ENCODE data around the gene DAB2. TPM values are rescaled to one million over a fixed set of nuclear protein-coding genes. Genes with fewer than 3 reads are reported as not detected.

The DAB2 gene
- total RNA-seq, 1 experiment from 2014 or later = 5.5 TPM

DNA sequence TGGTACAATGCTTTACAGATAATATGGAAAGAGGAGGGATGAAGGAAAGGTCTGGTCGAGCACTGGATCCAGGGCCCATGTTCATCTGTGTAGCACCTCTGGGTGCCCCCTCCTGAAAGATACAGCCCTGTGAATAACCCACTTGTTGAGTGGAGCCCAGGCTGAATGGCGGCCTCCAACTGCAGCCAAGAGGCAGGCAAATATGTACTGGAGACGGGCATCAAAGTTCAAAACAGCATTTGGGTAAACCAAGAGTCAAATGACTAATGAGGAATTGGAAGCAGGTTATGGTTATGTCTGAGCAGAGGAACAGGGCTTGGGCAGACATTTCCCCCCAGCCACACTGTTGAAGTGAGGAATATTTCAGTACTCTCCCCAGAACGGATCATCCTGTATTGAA is 61.6 kb downstream of the DAB2 start:
- Histone ChIP-seq H3K4me2 (ENCODE audit: low read length) (no peak overlapping the region), H3K79me2 (ENCODE audit: insufficient read depth, low read length) (no peaks in the 10 kb centered on the region), H3K4me1 (ENCODE audit: control insufficient read depth in 1 of 2, insufficient read depth in 2 of 2, low read length in 2 of 2) (no peaks in the 10 kb centered on the region), H3K9me2 (ENCODE audit: insufficient read depth) (no peaks in the 10 kb centered on the region), H3K4me3 (replicated peaks in 1 of 2; ENCODE audit: low read depth in 1 of 2, low read length in 2 of 2) (no peak overlapping the region), H2AFZ (ENCODE audit: low read depth, low read length, poor library complexity, severe bottlenecking) (no peak overlapping the region), H3K9ac (ENCODE audit: low read length) (no peak overlapping the region), H3K27me3 (ENCODE audit: insufficient read depth, low read length) (no peaks in the 10 kb centered on the region), H3K9me3 (ENCODE audit: control insufficient read depth in 1 of 2, insufficient read depth in 1 of 2, low read depth in 1 of 2, low read length in 2 of 2) (no peaks in the 10 kb centered on the region), H3K36me3 (ENCODE audit: control insufficient read depth in 1 of 2, insufficient read depth in 2 of 2, low read length in 2 of 2) (no peaks in the 10 kb centered on the region), H3K27ac (ENCODE audit: low read depth, low read length) (no peak overlapping the region), H4K20me1 (ENCODE audit: insufficient read depth) (no peaks in the 10 kb centered on the region)
- BruUV-seq (replicated peaks) = no TSS peak
- DNase-seq (ENCODE audit: low read depth, low spot score) (no peak), ATAC-seq (no peak)
- ChIA-PET CTCF (interaction anchor here (1.4 to 1.6 kb wide), 2 partner anchors 13 to 185 kb away, joined by 3 to 6 read pairs; no protein-coding TSS in a partner anchor), RAD21 (ENCODE audit: low non-redundant PET in 1 of 2, low total read pairs in 2 of 2, uncharacterized antibody in 2 of 2, unreplicated experiment in 2 of 2) (no interaction called here), POLR2A (no interaction called here)
- intact Hi-C loops (cut with micrococcal nuclease) = no loop called here
- no peak for TF ChIP-seq ELF1 (IDR thresholded peaks at IDR 0.05; ENCODE audit: borderline replicate concordance, low read depth)
- no peak for TF ChIP-seq POLR2A (IDR thresholded peaks at IDR 0.05; ENCODE audit: borderline replicate concordance, extremely low read depth, insufficient read depth, insufficient read length)
- TF ChIP-seq EGR1 (IDR thresholded peaks at IDR 0.05; ENCODE audit: low read depth) = no peak
- no peak for TF ChIP-seq YY1 (IDR thresholded peaks at IDR 0.05; ENCODE audit: extremely low read depth, insufficient replicate concordance, low read depth, low read length)
- no peak for TF ChIP-seq SIN3A (IDR thresholded peaks at IDR 0.05; ENCODE audit: low read depth)
- TF ChIP-seq POLR2AphosphoS5 (IDR thresholded peaks at IDR 0.05; ENCODE audit: low read depth, low read length) = no peak
- TF ChIP-seq, protein P1, sequence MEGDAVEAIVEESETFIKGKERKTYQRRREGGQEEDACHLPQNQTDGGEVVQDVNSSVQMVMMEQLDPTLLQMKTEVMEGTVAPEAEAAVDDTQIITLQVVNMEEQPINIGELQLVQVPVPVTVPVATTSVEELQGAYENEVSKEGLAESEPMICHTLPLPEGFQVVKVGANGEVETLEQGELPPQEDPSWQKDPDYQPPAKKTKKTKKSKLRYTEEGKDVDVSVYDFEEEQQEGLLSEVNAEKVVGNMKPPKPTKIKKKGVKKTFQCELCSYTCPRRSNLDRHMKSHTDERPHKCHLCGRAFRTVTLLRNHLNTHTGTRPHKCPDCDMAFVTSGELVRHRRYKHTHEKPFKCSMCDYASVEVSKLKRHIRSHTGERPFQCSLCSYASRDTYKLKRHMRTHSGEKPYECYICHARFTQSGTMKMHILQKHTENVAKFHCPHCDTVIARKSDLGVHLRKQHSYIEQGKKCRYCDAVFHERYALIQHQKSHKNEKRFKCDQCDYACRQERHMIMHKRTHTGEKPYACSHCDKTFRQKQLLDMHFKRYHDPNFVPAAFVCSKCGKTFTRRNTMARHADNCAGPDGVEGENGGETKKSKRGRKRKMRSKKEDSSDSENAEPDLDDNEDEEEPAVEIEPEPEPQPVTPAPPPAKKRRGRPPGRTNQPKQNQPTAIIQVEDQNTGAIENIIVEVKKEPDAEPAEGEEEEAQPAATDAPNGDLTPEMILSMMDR (IDR thresholded peaks at IDR 0.05 in 2 of 3, conservative IDR thresholded peaks at IDR 0.05 in 1 of 3; ENCODE audit: borderline replicate concordance in 1 of 3, insufficient read depth in 1 of 3, low read depth in 2 of 3, low read length in 2 of 3) = no peak
- no peak for TF ChIP-seq JUND (IDR thresholded peaks at IDR 0.05)
- no peak for TF ChIP-seq SRF (IDR thresholded peaks at IDR 0.05; ENCODE audit: low read depth)
- TF ChIP-seq FOSL1 (IDR thresholded peaks at IDR 0.05; ENCODE audit: low read depth) = no peak
- TF ChIP-seq RAD21 (IDR thresholded peaks at IDR 0.05; ENCODE audit: low read depth) = no peak
- TF ChIP-seq, protein P2, sequence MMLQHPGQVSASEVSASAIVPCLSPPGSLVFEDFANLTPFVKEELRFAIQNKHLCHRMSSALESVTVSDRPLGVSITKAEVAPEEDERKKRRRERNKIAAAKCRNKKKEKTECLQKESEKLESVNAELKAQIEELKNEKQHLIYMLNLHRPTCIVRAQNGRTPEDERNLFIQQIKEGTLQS (IDR thresholded peaks at IDR 0.05) = no peak
- TF ChIP-seq, protein P3, sequence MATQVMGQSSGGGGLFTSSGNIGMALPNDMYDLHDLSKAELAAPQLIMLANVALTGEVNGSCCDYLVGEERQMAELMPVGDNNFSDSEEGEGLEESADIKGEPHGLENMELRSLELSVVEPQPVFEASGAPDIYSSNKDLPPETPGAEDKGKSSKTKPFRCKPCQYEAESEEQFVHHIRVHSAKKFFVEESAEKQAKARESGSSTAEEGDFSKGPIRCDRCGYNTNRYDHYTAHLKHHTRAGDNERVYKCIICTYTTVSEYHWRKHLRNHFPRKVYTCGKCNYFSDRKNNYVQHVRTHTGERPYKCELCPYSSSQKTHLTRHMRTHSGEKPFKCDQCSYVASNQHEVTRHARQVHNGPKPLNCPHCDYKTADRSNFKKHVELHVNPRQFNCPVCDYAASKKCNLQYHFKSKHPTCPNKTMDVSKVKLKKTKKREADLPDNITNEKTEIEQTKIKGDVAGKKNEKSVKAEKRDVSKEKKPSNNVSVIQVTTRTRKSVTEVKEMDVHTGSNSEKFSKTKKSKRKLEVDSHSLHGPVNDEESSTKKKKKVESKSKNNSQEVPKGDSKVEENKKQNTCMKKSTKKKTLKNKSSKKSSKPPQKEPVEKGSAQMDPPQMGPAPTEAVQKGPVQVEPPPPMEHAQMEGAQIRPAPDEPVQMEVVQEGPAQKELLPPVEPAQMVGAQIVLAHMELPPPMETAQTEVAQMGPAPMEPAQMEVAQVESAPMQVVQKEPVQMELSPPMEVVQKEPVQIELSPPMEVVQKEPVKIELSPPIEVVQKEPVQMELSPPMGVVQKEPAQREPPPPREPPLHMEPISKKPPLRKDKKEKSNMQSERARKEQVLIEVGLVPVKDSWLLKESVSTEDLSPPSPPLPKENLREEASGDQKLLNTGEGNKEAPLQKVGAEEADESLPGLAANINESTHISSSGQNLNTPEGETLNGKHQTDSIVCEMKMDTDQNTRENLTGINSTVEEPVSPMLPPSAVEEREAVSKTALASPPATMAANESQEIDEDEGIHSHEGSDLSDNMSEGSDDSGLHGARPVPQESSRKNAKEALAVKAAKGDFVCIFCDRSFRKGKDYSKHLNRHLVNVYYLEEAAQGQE (IDR thresholded peaks at IDR 0.05; ENCODE audit: low read depth) = no peak
- no peak for TF ChIP-seq CBX3 (IDR thresholded peaks at IDR 0.05; ENCODE audit: low read depth)
- no peak for TF ChIP-seq SP1 (IDR thresholded peaks at IDR 0.05; ENCODE audit: low read depth)

Data from HCT116 (cell line).